Activated CD4-positive, CD25-positive, alpha-beta regulatory T cell (primary cell): Measurements from ENCODE around the gene DBX1.

ENCODE experiments used
- DNase-seq, 4 experiments: peaks; one replicate each; lab custom pipeline; 2025; lab: John Stamatoyannopoulos, UW

Gene DBX1

GRCh38 chr11:20120134-20120925, 39.9 kb downstream of the DBX1 start:
- no peak for DNase-seq

GRCh38 chr11:20119315-20119714, 41.0 kb downstream of the DBX1 start:
- DNase-seq, result no peak

GRCh38 chr11:20118209-20118608, 42.1 kb downstream of the DBX1 start:
- no peak for DNase-seq

DNA sequence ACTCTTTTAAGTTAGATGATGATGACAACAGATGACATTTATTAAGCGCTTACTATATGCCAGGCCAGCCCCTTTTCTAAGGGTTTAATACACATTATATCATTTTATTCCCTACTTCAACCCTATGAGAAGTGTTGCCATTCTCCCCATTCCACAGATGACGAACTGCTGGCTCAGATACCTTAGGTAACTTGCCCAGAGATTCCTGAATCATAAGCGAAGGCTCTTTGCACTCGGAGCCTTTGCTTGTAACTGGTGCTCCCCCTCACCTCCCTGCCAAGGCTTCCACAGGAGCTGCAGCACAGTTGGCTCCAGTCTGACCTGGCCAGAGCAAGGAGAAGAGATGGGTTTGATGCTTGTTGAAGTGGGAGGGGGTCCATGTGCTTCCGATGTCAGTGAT, 43.0 kb downstream of the DBX1 start:
- no peak for DNase-seq

GRCh38 chr11:20116825-20117224, 43.5 kb downstream of the DBX1 start:
- DNase-seq, result no peak

- no peak for DNase-seq
These were observed 45.7 kb downstream of the DBX1 start for GRCh38 chr11:20114588-20114987.

DNA sequence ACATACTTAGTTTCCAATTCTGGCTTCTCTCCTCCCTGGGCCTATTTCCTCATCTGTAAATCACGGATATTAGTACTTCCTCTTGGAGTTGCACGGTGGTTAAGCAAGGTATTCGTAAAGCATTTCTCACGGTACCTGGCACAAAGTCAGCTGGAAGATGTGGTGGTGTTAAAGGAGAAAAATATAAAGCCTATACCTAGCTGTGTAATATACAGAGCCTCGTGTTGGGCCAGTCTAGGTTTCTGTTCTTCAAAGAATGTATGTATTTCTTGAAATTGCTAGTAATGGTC, 47.2 kb downstream of the DBX1 start:
- DNase-seq, result no peak

GRCh38 chr11:20112291-20113148, 47.8 kb downstream of the DBX1 start:
- no peak for DNase-seq

GRCh38 chr11:20111871-20112270, 48.4 kb downstream of the DBX1 start:
- no peak for DNase-seq

DNA sequence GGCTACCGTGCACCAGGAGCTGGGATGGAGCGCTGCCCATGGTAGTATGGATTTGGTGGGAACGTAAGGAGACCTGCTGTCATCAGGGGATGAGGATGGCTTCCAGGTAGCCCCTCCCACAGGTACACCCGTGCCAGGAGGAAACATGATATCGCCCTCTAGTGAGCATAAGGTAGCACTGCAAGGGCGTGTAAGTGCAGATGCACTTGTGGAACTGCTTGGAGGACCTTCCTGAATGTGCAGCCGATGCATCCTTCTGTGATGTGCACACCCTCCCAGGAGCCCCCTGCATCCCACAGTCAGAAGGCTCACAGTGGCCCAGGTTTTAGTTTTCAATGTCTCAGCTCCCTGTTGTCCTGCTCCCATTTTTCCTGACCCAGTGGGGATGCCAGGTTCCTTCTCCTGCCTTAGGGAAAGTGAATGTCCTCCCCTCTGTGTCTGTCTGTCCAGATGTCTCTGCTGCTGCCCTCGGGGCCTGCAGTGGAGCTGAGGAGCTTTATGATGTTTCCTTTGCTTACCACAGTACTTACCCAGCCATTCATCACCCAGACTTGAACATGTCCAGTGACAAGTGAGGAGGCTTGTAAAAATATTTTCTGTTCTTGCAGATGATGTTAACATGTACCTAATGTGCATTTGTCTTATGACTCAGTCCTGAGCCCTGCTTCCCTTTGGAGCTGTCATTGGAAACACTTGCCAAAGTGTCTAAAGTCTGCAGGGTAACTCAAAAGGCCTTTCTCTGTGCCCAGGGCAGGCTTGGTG, 49.2 kb downstream of the DBX1 start:
- DNase-seq, result no peak

DNA sequence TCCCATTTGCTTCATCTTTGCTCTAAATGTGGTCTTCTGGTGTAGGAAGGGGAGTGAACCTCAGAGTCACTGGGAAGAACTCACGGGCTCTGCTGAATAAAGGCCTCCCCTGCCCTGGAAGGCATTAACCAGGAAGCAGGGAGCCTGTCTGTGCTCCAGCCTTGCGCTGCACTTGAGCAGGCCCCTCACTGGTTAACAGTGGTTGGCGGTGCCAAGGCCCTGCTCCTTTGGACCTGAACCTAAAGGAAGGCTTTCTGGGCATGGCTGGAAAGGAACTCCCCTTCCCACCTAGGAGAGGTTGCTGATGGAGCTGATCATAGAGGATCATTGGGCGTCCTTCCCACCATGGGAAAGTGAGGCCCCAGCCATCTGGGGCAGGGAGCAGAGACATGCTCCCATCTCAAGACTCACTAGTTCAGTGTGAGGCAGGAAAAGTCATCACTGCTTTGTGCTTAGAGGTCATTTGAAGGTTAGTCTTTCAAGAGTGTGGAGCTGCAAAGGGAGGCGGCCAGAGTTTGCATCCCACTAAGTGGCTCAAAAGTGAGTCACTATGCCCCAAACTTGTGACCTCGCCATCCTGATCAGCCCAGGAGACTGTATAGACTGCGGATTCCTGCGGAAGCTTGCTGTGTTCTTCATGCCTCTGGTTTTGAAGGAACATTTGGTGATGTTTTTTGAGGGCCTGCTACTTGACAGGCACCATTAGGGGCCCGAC, 50.4 kb downstream of the DBX1 start:
- no peak for DNase-seq
